GM12801 (cell line): ENCODE data around the gene AQP7.
"Not testable (repeated sequence)": the region's sequence is repeated elsewhere in the genome, so short reads cannot be mapped to it uniquely, and the experiment has no call there.

ENCODE experiments used
- CTCF ChIP-seq: IDR thresholded peaks from one replicate; pipeline ENCODE4 v1.5.1; 2011; ENCODE audit warnings: control low read depth; ENCODE audit not compliant: insufficient read length; ENCODE audit errors: extremely low read depth

Gene AQP7

GRCh38 chr9:33402371-33402770 lies at the start of gene AQP7:
TSS of gene AQP7 (minus strand) at chr9:33402568. CDS start at chr9:33401262, 1,306 bp downstream.
- TF ChIP-seq CTCF, result not testable (repeated sequence)

- no peak for TF ChIP-seq CTCF
Observed at GRCh38 chr9:33450621-33451146, 48.3 kb upstream of the AQP7 start.

- TF ChIP-seq CTCF, result no peak
Observed at GRCh38 chr9:33449715-33450114, 47.3 kb upstream of the AQP7 start.

- TF ChIP-seq CTCF, result no peak
Observed at GRCh38 chr9:33447799-33448553, 45.6 kb upstream of the AQP7 start.

- TF ChIP-seq CTCF, result no peak
Observed at GRCh38 chr9:33446946-33447798, 44.8 kb upstream of the AQP7 start, which contains the start of gene AQP3. TSS of gene AQP3 (minus strand) at chr9:33447593. CDS start at chr9:33447530, 63 bp downstream.

GRCh38 chr9:33446240-33446945 lies 44.0 kb upstream of the AQP7 start:
- no peak for TF ChIP-seq CTCF
